ENCODE results near the gene ERLEC1. TPM values are rescaled to one million over a fixed set of nuclear protein-coding genes. Genes with fewer than 3 reads are reported as not detected.
A peak's percentile ranks its signal among the peaks of the same experiment; 100 is the strongest.

ERLEC1 gene
- total and polyA plus RNA-seq, 8 donors = 53.0 to 71.4 (median 57.6) TPM

DNA sequence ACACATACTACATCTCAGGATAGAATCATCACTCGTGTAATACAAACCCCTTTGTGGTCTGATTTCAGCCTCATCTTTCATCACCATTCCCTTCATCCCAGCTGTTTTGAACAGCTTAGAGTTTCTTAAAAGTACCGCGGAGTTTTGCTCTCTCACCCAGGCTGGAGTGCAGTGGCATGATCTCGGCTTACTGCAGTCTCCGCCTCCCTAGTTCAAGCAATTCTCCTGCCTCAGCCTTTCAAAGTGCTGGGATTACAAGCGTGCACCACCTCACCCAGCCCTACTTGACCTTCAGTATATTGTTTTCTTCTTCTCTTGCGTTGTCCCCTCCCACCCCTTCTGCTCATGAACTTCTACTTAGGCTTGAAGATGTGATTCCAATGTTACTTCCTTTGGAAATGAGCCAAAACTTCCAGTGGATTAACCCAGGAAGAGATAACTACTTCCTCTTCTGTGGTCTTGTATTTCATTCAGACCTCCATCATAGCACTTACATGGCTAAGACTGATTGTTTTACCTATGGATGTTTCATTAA lies 15.8 kb downstream of the ERLEC1 start:
- intact Hi-C loops (cut with DNase I) = no loop called here
- ATAC-seq = peak; percentile 35
- TF ChIP-seq, protein P1, sequence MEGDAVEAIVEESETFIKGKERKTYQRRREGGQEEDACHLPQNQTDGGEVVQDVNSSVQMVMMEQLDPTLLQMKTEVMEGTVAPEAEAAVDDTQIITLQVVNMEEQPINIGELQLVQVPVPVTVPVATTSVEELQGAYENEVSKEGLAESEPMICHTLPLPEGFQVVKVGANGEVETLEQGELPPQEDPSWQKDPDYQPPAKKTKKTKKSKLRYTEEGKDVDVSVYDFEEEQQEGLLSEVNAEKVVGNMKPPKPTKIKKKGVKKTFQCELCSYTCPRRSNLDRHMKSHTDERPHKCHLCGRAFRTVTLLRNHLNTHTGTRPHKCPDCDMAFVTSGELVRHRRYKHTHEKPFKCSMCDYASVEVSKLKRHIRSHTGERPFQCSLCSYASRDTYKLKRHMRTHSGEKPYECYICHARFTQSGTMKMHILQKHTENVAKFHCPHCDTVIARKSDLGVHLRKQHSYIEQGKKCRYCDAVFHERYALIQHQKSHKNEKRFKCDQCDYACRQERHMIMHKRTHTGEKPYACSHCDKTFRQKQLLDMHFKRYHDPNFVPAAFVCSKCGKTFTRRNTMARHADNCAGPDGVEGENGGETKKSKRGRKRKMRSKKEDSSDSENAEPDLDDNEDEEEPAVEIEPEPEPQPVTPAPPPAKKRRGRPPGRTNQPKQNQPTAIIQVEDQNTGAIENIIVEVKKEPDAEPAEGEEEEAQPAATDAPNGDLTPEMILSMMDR (IDR thresholded peaks at IDR 0.05) = no peak

DNA sequence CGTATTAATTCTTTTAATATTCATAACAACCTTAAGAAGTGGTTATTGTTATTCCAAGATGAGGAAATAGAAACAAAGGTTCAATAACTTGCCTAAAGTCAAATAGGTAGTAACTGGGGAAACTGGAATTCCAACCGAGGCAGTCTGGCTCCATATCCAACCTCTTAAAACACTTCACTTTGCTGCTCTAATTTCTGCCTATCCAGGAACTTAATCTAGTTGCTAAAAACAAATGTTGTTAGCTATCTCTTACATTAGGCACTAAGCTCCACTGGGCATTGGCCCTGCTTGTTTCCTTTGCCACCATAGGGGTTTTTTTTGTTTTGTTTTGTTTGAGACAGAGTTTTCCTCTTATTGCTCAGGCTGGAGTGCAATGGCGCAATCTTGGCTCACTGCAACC lies 24.8 kb downstream of the ERLEC1 start:
- ATAC-seq (no peak), DNase-seq (no peak)
- no peak overlapping the region for H3K27ac ChIP-seq
- no peaks in the 10 kb centered on the region for H3K4me1 ChIP-seq
- intact Hi-C loops (cut with DNase I) = no loop called here
- H3K4me3 ChIP-seq = no peak overlapping the region
- TF ChIP-seq, protein P1 (IDR thresholded peaks at IDR 0.05) = no peak
- no peaks in the 10 kb centered on the region for H3K9me3 ChIP-seq
- peaks cover 3 to 100% of the 10 kb centered on the region in 2 donors for H3K36me3 ChIP-seq
- H3K27me3 ChIP-seq = no peaks in the 10 kb centered on the region

More for the DNA sequence above, 15.8 kb downstream of the ERLEC1 start:
- no peaks in the 10 kb centered on the region for H3K4me1 ChIP-seq
- H3K36me3 ChIP-seq = peaks cover 0 to 76% of the 10 kb centered on the region in 2 donors
- DNase-seq = no peak
- H3K27me3 ChIP-seq = no peaks in the 10 kb centered on the region
- no peaks in the 10 kb centered on the region for H3K9me3 ChIP-seq
- no peak overlapping the region for H3K27ac ChIP-seq
- H3K4me3 ChIP-seq = no peak overlapping the region

DNA sequence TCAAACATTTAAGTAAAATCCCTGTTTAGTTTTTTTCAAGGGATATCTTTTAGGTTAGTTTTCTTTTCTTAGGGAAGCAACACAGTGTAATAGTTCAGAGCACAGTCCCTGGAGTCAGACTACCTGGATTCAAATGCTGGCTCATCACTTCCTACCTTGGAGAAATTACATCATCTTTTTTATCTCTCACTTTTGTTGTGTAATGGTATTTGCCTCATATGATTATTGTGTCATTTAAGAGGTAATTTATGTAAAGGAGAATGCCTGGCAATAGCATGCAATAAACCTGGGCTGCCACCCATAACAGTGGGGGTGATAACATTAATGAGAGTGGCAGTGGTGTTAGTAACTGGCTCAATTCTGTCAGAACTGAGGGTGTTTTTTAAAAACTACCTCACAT lies 26.3 kb downstream of the ERLEC1 start:
- ATAC-seq (no peak), DNase-seq (no peak)
- TF ChIP-seq, protein P1 (IDR thresholded peaks at IDR 0.05) = no peak
- peaks cover 3 to 100% of the 10 kb centered on the region in 2 donors for H3K36me3 ChIP-seq
- H3K4me3 ChIP-seq = no peak overlapping the region
- no peaks in the 10 kb centered on the region for H3K9me3 ChIP-seq
- no peaks in the 10 kb centered on the region for H3K27me3 ChIP-seq
- H3K4me1 ChIP-seq = no peaks in the 10 kb centered on the region
- no peak overlapping the region for H3K27ac ChIP-seq
- intact Hi-C loops (cut with DNase I) = no loop called here

DNA sequence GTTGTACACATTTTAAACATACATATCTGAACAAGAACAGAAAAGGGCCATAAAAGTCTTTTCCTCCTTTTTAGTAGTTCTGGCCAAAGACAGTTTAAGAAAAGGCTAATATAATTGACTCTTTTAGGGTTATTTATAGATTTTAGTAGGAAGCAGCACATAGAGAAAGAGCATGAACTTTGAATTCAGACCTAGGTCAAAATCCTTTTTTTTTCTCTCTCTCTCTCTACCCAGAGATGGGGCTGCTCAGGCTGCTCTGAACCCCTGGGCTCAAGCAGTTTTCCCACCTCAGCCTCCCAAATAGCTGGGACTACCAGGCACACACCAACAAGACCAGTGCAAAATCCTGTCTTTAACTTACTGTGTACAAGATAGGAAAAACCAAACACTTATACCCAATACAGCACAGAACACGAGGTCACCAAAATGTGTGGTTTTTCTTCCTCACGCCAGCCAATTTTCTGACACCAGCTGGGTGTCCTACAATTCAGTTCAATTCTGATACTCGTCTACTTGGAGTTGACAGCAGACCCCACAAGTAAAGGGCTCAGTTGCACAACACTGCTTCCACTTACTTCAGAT lies 32.1 kb downstream of the ERLEC1 start:
- intact Hi-C loops (cut with DNase I) = no loop called here
- H3K27ac ChIP-seq = no peak overlapping the region
- no peaks in the 10 kb centered on the region for H3K27me3 ChIP-seq
- DNase-seq = no peak
- no peak for ATAC-seq
- peaks cover 0 to 63% of the 10 kb centered on the region in 2 donors for H3K36me3 ChIP-seq
- no peaks in the 10 kb centered on the region for H3K9me3 ChIP-seq
- TF ChIP-seq, protein P1 (IDR thresholded peaks at IDR 0.05) = no peak
- no peak overlapping the region for H3K4me3 ChIP-seq
- H3K4me1 ChIP-seq = no peaks in the 10 kb centered on the region

DNA sequence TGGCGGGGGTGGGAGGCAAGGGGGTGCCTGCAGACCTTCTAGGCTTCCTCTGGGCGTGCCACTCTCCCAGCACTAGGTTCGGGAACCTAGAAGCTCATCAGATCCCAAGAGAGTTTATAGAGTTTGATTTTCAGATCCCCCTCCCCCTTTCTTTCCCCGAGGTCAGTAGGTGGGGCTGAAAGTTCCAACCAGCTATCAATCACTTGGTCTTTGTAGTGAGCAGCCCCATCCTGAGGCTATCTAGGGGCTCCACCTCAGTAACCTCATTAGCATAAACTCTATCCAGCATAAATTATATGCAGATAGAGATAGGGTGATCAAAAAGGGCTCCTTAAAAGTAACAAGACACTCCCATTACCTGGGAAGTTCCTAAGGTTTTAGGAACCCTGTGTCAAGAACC lies 32.8 kb downstream of the ERLEC1 start:
- Histone ChIP-seq H3K4me3 (no peak overlapping the region), H3K4me1 (no peaks in the 10 kb centered on the region), H3K36me3 (peaks cover 0 to 56% of the 10 kb centered on the region in 2 donors), H3K27me3 (no peaks in the 10 kb centered on the region), H3K27ac (no peak overlapping the region), H3K9me3 (no peaks in the 10 kb centered on the region)
- TF ChIP-seq, protein P1 (IDR thresholded peaks at IDR 0.05) = no peak
- intact Hi-C loops (cut with DNase I) = no loop called here
- DNase-seq (no peak), ATAC-seq (no peak)

All from left lung (tissue), 10 donors.